WTC11 (cell line): ENCODE data around the gene COIL. TPM values are rescaled to one million over a fixed set of nuclear protein-coding genes. Genes with fewer than 3 reads are reported as not detected.

Experiments used
- ATAC-seq: fragments of 200-7000 bp; cut with Tn5 transposase; 2 replicates; pipeline ENCODE4 v1.10.0; 2021; ENCODE audit warnings: mild to moderate bottlenecking, moderate library complexity
- CTCF ChIA-PET: fragments of 300-600 bp; sonication (Branson Sonifier 250); formaldehyde crosslinking; loops from one replicate; lab custom pipeline; 2021; ENCODE audit warnings: antibody characterized with exemption; lab: Charles Lee
- POLR2A ChIA-PET: fragments of 350-600 bp; sonication (Branson Sonifier 250); formaldehyde crosslinking; loops from one replicate; lab custom pipeline; 2021; ENCODE audit warnings: antibody characterized with exemption; lab: Charles Lee
- DNase-seq: peaks from one replicate; pipeline ENCODE4 v3.0.0; 2021; ENCODE audit warnings: low spot score
- H3K27ac Mint-ChIP-seq: 2 replicates; pipeline ENCODE4 v1.8.0; 2021; ENCODE audit warnings: mixed read lengths
- H3K27me3 Mint-ChIP-seq: 2 replicates; pipeline ENCODE4 v1.8.0; 2021; ENCODE audit warnings: low read depth, mild to moderate bottlenecking, moderate library complexity, mixed read lengths
- H3K36me3 Mint-ChIP-seq: 2 replicates; pipeline ENCODE4 v1.8.0; 2021; ENCODE audit warnings: mixed read lengths
- H3K4me1 Mint-ChIP-seq: 2 replicates; pipeline ENCODE4 v1.8.0; 2022; ENCODE audit warnings: mixed read lengths
- H3K4me3 Mint-ChIP-seq: 2 replicates; pipeline ENCODE4 v1.8.0; 2021; ENCODE audit warnings: mild to moderate bottlenecking, moderate library complexity, mixed read lengths
- H3K9me3 Mint-ChIP-seq: 2 replicates; pipeline ENCODE4 v1.8.0; 2021; ENCODE audit warnings: mixed read lengths
- ATF2 ChIP-seq: sonication (generic); formaldehyde crosslinking; IDR thresholded peaks from 2 replicates; pipeline ENCODE4 v1.8.1; 2022; ENCODE audit warnings: low read depth, missing genetic modification reagents, borderline replicate concordance
- CREB1 ChIP-seq: sonication (generic); formaldehyde crosslinking; IDR thresholded peaks from 2 replicates; pipeline ENCODE4 v1.8.0; 2023; ENCODE audit warnings: mild to moderate bottlenecking, missing genetic modification reagents
- E2F4 ChIP-seq: sonication (generic); formaldehyde crosslinking; IDR thresholded peaks from 2 replicates; pipeline ENCODE4 v1.8.1; 2022; ENCODE audit warnings: low read depth, mild to moderate bottlenecking, moderate library complexity, missing genetic modification reagents, borderline replicate concordance
- EMX1 ChIP-seq: fragments of 250-450 bp; sonication (Bioruptor Pico); IDR thresholded peaks from 2 replicates; pipeline ENCODE4 v1.8.0; 2021; ENCODE audit warnings: mild to moderate bottlenecking
- HMGA2 ChIP-seq: fragments of 250-450 bp; sonication (Bioruptor Pico); IDR thresholded peaks from 2 replicates; pipeline ENCODE4 v1.4.0; 2021; ENCODE audit warnings: mild to moderate bottlenecking, moderate library complexity
- IRF1 ChIP-seq: sonication (generic); formaldehyde crosslinking; IDR thresholded peaks from 2 replicates; pipeline ENCODE4 v1.8.0; 2023; ENCODE audit warnings: missing genetic modification reagents
- NFYB ChIP-seq: sonication (generic); formaldehyde crosslinking; conservative IDR thresholded peaks from 2 replicates; pipeline ENCODE4 v1.8.0; 2022; ENCODE audit warnings: low read depth, missing genetic modification reagents
- NR1H2 ChIP-seq: sonication (generic); formaldehyde crosslinking; IDR thresholded peaks from 2 replicates; pipeline ENCODE4 v1.9.0; 2021; ENCODE audit warnings: mild to moderate bottlenecking, moderate library complexity, missing genetic modification reagents
- PRDM15 ChIP-seq: sonication (generic); formaldehyde crosslinking; IDR thresholded peaks from 2 replicates; pipeline ENCODE4 v1.8.0; 2022; ENCODE audit warnings: missing genetic modification reagents
- RORB ChIP-seq: fragments of 250-450 bp; sonication (Bioruptor Pico); IDR thresholded peaks from 2 replicates; pipeline ENCODE4 v1.9.0; 2021; ENCODE audit warnings: mild to moderate bottlenecking
- TCF7 ChIP-seq: sonication (generic); formaldehyde crosslinking; IDR thresholded peaks from 2 replicates; pipeline ENCODE4 v1.8.0; 2022; ENCODE audit warnings: mild to moderate bottlenecking, low read depth, missing genetic modification reagents, moderate library complexity
- ZBTB43 ChIP-seq: sonication (generic); formaldehyde crosslinking; IDR thresholded peaks from 2 replicates; pipeline ENCODE4 v1.8.1; 2023; ENCODE audit warnings: mild to moderate bottlenecking, missing genetic modification reagents
- ZNF671 ChIP-seq: fragments of 250-450 bp; sonication (Bioruptor Pico); IDR thresholded peaks from 2 replicates; pipeline ENCODE4 v1.8.0; 2021; ENCODE audit warnings: mild to moderate bottlenecking
- total RNA-seq: library from RNA; stranded (reverse); gene quantifications from 3 replicates; pipeline ENCODE4 v1.2.3, GENCODE V29; 2021

The COIL gene
- total RNA-seq, 1 experiment from 2014 or later = 23.5 TPM

GRCh38 chr17:56994009-56994792 lies 33.4 kb upstream of the COIL start:
- H3K4me1 Mint-ChIP-seq = no peaks in the 10 kb centered on the region
- peak overlapping the region; percentile 19; the same call in 1 of the 2 replicates for H3K27ac Mint-ChIP-seq
- no peak overlapping the region for H3K4me3 Mint-ChIP-seq
- DNase-seq (no peak), ATAC-seq (no peak)
- ChIA-PET POLR2A (interaction anchor here (0.6 kb wide), 1 partner anchor 81 kb away, joined by 3 read pairs; the partner anchor contains the start of gene TRIM25), CTCF (interaction anchor here (2.5 kb wide), 1 partner anchor 16 kb away, joined by 9 read pairs; no protein-coding TSS in a partner anchor)
- no peaks in the 10 kb centered on the region for H3K9me3 Mint-ChIP-seq
- no peak for TF ChIP-seq ZBTB43 (CRISPR knock-in tag)
- no peaks in the 10 kb centered on the region for H3K27me3 Mint-ChIP-seq
- peaks cover 24% of the 10 kb centered on the region for H3K36me3 Mint-ChIP-seq

GRCh38 chr17:56992364-56992763 lies 31.5 kb upstream of the COIL start:
- no peak for DNase-seq

More at GRCh38 chr17:56992364-56992763, 31.5 kb upstream of the COIL start:
- Mint-ChIP-seq H3K4me1 (no peaks in the 10 kb centered on the region), H3K4me3 (no peak overlapping the region), H3K27me3 (no peaks in the 10 kb centered on the region), H3K36me3 (peaks cover 30% of the 10 kb centered on the region), H3K9me3 (no peaks in the 10 kb centered on the region), H3K27ac (no peak overlapping the region)
- no peak for ATAC-seq
- ChIA-PET POLR2A (no interaction called here), CTCF (no interaction called here)
- TF ChIP-seq NR1H2 (CRISPR knock-in tag) (no peak), ATF2 (CRISPR knock-in tag) (no peak), ZNF671 (CRISPR knock-in tag) (no peak), E2F4 (no peak), PRDM15 (CRISPR knock-in tag) (no peak), HMGA2 (CRISPR knock-in tag) (no peak), CREB1 (CRISPR knock-in tag) (no peak), TCF7 (CRISPR knock-in tag) (no peak), IRF1 (CRISPR knock-in tag) (no peak), RORB (no peak), EMX1 (CRISPR knock-in tag) (no peak), NFYB (CRISPR knock-in tag) (no peak)
